GM06990 (cell line): Measurements from ENCODE around the gene ARHGEF37.
A peak's percentile ranks its signal among the peaks of the same experiment; 100 is the strongest.
"Not testable (repeated sequence)": the region's sequence is repeated elsewhere in the genome, so short reads cannot be mapped to it uniquely, and the experiment has no call there.

Experiments used
- DNase-seq: peaks from one replicate; pipeline ENCODE4 v3.0.0-alpha.2; 2011; ENCODE audit not compliant: insufficient read length; ENCODE audit errors: extremely low read depth
- H3K27me3 ChIP-seq: replicated peaks from 2 replicates; pipeline ENCODE4 v1.6.0; 2011; ENCODE audit warnings: low read length; ENCODE audit not compliant: control insufficient read depth, insufficient read depth
- H3K36me3 ChIP-seq: 2 replicates; pipeline ENCODE4 v1.5.1; 2011; ENCODE audit warnings: low read length; ENCODE audit not compliant: control insufficient read depth, insufficient read depth
- H3K4me3 ChIP-seq: replicated peaks from 2 replicates; pipeline ENCODE4 v1.5.1; 2011; ENCODE audit warnings: low read depth, mild to moderate bottlenecking, control low read depth, low read length
- TF ChIP-seq, protein P1 (sequence below): IDR thresholded peaks from 2 replicates; pipeline ENCODE4 v1.5.1; 2011; ENCODE audit warnings: low read length, control low read depth, mild to moderate bottlenecking, inconsistent platforms; ENCODE audit not compliant: insufficient read depth, poor library complexity, severe bottlenecking

ARHGEF37 gene, protein sequence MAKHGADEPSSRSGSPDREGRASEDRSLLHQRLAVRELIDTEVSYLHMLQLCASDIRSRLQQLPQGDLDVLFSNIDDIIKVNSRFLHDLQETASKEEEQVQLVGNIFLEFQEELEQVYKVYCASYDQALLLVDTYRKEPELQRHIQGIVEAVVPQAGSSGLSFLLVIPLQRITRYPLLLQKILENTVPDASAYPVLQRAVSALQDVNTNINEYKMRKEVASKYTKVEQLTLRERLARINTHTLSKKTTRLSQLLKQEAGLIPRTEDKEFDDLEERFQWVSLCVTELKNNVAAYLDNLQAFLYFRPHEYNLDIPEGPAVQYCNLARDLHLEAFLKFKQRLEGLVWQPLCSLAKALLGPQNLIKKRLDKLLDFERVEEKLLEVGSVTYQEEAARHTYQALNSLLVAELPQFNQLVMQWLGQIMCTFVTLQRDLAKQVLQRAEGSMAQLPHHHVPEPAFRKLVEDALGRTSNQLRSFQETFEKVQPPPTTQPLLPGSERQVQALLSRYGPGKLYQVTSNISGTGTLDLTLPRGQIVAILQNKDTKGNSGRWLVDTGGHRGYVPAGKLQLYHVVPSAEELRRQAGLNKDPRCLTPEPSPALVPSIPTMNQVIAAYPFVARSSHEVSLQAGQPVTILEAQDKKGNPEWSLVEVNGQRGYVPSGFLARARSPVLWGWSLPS

DNA sequence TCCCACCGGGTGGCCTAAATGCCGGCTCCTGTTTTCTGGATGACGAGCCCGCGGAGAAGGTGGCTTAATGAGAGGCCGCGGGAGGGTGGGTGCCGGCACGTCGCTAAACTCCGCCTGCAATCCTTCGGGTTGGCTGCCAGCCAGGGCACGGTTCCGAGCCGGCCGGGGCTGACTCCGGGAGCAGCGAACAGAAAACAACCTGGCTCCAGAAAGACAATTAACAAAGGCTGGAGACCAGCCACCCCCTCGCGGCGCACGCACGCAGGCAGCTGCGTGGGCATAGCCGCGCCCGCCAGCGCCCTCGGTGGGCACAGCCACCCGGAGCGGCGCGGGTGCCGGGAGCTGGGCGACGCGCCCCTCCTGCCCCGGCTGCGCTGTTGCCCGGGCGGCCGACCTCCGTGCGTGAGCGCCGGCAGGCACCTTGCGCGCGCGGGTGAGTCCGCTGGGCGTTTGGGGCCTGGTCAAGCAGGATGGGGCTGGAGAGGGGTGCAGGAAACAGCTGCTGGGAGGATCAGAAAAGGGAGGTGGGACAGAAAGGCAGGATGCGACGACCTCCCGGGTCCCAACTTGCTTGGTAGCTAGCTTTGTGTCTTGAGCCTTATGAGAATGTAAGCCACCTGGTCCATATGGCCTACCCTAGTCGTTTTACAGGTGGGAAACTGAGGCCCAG, at the start of gene ARHGEF37:
Gene ARHGEF37 (plus strand): TSS at position 307 of the 670 bp plus-strand sequence. CDS start 16,272 bp downstream, outside the sequence.
- DNase-seq, result peak; percentile 29
- TF ChIP-seq, protein P1, sequence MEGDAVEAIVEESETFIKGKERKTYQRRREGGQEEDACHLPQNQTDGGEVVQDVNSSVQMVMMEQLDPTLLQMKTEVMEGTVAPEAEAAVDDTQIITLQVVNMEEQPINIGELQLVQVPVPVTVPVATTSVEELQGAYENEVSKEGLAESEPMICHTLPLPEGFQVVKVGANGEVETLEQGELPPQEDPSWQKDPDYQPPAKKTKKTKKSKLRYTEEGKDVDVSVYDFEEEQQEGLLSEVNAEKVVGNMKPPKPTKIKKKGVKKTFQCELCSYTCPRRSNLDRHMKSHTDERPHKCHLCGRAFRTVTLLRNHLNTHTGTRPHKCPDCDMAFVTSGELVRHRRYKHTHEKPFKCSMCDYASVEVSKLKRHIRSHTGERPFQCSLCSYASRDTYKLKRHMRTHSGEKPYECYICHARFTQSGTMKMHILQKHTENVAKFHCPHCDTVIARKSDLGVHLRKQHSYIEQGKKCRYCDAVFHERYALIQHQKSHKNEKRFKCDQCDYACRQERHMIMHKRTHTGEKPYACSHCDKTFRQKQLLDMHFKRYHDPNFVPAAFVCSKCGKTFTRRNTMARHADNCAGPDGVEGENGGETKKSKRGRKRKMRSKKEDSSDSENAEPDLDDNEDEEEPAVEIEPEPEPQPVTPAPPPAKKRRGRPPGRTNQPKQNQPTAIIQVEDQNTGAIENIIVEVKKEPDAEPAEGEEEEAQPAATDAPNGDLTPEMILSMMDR, result no peak

DNA sequence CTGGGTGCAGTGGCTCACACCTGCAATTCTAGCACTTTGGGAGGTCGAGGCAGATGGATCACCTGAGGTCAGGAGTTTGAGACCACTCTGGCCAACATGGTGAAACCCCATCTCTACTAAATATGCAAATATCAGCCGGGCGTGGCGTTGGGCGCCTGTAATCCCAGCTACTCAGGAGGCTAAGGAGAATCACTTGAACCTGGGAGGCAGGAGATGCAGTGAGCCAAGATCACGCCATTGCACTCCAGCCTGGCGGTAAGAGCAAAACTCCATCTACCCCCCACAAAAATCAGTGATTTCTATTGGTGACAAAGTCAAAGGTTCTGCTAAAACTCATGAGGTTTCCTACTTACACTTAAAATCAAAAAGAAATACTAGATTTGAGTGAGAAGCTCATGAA, 48.9 kb upstream of the ARHGEF37 start:
- Histone ChIP-seq H3K36me3 (peaks cover 2% of the 10 kb centered on the region), H3K4me3 (no peak overlapping the region), H3K27me3 (no peaks in the 10 kb centered on the region)
- TF ChIP-seq, protein P1, result no peak
- DNase-seq, result no peak

More for the DNA sequence above, at the start of gene ARHGEF37:
- H3K27me3 ChIP-seq, result no peaks in the 10 kb centered on the region
- H3K4me3 ChIP-seq, result peak within 1 kb of the TSS; percentile 42
- H3K36me3 ChIP-seq, result no peaks in the 10 kb centered on the region

- not testable (repeated sequence) for H3K4me3 ChIP-seq, H3K36me3 ChIP-seq, DNase-seq, H3K27me3 ChIP-seq
Observed at GRCh38 chr5:149535787-149536186, 45.5 kb upstream of the ARHGEF37 start.

DNA sequence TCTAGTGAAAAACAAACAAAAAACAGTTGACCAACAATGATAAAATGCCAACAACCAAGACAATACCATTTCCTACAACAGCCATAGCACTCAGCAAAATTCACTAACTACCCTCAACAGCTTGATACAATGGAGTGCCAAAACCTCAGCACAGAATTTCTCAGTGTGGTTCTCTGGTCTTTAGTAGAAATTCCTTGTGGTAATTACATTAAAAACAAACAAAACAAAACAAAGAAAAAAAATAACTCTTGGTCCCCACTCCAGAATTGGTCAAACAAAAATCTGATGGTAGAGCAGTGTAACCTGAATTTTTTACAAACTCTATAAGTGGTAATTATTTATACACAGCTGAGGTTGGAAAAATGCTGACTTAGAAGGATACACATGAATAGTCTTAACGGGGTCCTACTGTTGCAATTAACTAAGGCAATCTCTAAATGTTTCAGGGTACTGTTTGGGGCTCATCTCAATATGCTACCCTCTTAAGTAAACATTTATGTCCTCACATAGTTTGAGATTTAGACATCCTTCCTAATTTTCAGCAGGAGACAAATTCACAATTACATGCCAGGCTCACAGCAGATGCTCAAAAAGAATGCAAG, 43.8 kb upstream of the ARHGEF37 start:
- Histone ChIP-seq H3K4me3 (no peak overlapping the region), H3K36me3 (peaks cover 4% of the 10 kb centered on the region)

GRCh38 chr5:149540089-149540488, 41.2 kb upstream of the ARHGEF37 start:
- TF ChIP-seq, protein P1, result no peak
- no peaks in the 10 kb centered on the region for H3K27me3 ChIP-seq
- peaks cover 4% of the 10 kb centered on the region for H3K36me3 ChIP-seq
- DNase-seq, result no peak
- H3K4me3 ChIP-seq, result no peak overlapping the region

More for the DNA sequence above, 43.8 kb upstream of the ARHGEF37 start:
- no peak for DNase-seq
- TF ChIP-seq, protein P1, result no peak
- H3K27me3 ChIP-seq, result no peaks in the 10 kb centered on the region

DNA sequence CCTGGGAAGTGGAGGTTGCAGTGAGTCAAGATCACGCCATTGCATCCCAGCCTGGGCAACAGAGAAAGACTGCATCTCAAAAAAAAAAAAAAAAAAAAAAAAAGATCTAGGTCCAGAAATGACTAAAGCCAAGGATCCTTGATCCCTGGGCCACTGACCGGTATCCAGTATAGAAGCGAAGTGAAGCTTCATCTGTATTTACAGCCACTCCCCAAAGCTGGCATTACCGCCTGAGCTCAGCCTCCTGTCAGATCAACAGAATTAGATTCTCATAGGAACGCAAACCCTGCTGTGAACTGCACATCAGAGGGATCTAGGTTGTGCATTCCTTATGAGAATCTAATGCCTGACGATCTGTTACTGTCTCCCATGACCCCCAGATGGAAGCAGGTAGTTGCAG, 39.4 kb upstream of the ARHGEF37 start:
- TF ChIP-seq, protein P1, result no peak
- H3K4me3 ChIP-seq, result no peak overlapping the region
- peaks cover 11% of the 10 kb centered on the region for H3K36me3 ChIP-seq
- no peak for DNase-seq
- no peaks in the 10 kb centered on the region for H3K27me3 ChIP-seq
